ENCODE measurements around the gene GRPR.
"Not testable (repeated sequence)": the region's sequence is repeated elsewhere in the genome, so short reads cannot be mapped to it uniquely, and the experiment has no call there.

GRPR gene

GRCh38 chrX:16142246-16142558, 18.8 kb downstream of the GRPR start:
- Histone ChIP-seq H3K27me3 (ENCODE audit: control insufficient read depth, insufficient read depth, low read length) (no peaks in the 10 kb centered on the region), H3K9ac (no peak overlapping the region), H3K79me2 (no peaks in the 10 kb centered on the region), H3K36me3 (ENCODE audit: control insufficient read depth, insufficient read depth, low read length) (no peaks in the 10 kb centered on the region), H3K9me3 (ENCODE audit: control insufficient read depth, low read length) (no peaks in the 10 kb centered on the region), H3K4me1 (no peaks in the 10 kb centered on the region), H3K4me3 (ENCODE audit: low read depth, low read length) (no peak overlapping the region), H3K27ac (no peak overlapping the region), H2AFZ (no peak overlapping the region), H3K4me2 (ENCODE audit: low read length) (no peak overlapping the region)
- TF ChIP-seq CTCF (IDR thresholded peaks at IDR 0.05), result no peak

GRCh38 chrX:16143968-16144367, 20.6 kb downstream of the GRPR start:
- Histone ChIP-seq H3K4me1 (no peaks in the 10 kb centered on the region), H3K27me3 (ENCODE audit: control insufficient read depth, insufficient read depth, low read length) (no peaks in the 10 kb centered on the region), H3K36me3 (ENCODE audit: control insufficient read depth, insufficient read depth, low read length) (no peaks in the 10 kb centered on the region), H3K4me2 (ENCODE audit: low read length) (no peak overlapping the region), H3K79me2 (no peaks in the 10 kb centered on the region), H2AFZ (no peak overlapping the region), H3K9me3 (ENCODE audit: control insufficient read depth, low read length) (no peaks in the 10 kb centered on the region), H3K4me3 (ENCODE audit: low read depth, low read length) (no peak overlapping the region), H3K9ac (no peak overlapping the region), H3K27ac (no peak overlapping the region)
- TF ChIP-seq CTCF (IDR thresholded peaks at IDR 0.05), result no peak

GRCh38 chrX:16144420-16144819, 21.1 kb downstream of the GRPR start:
- no peak overlapping the region for H3K4me3 ChIP-seq (ENCODE audit: low read depth, low read length)
- no peak overlapping the region for H3K4me2 ChIP-seq (ENCODE audit: low read length)
- H3K27ac ChIP-seq, result no peak overlapping the region
- no peak overlapping the region for H3K9ac ChIP-seq
- H3K27me3 ChIP-seq (ENCODE audit: control insufficient read depth, insufficient read depth, low read length), result no peaks in the 10 kb centered on the region
- no peaks in the 10 kb centered on the region for H3K36me3 ChIP-seq (ENCODE audit: control insufficient read depth, insufficient read depth, low read length)
- H3K9me3 ChIP-seq (ENCODE audit: control insufficient read depth, low read length), result no peaks in the 10 kb centered on the region
- no peaks in the 10 kb centered on the region for H3K4me1 ChIP-seq
- H2AFZ ChIP-seq, result no peak overlapping the region
- no peaks in the 10 kb centered on the region for H3K79me2 ChIP-seq
- TF ChIP-seq CTCF (IDR thresholded peaks at IDR 0.05), result no peak

GRCh38 chrX:16145093-16145492, 21.7 kb downstream of the GRPR start:
- H3K4me2 ChIP-seq (ENCODE audit: low read length); H2AFZ ChIP-seq; H3K4me1 ChIP-seq; H3K27me3 ChIP-seq (ENCODE audit: control insufficient read depth, insufficient read depth, low read length); H3K9me3 ChIP-seq (ENCODE audit: control insufficient read depth, low read length); H3K36me3 ChIP-seq (ENCODE audit: control insufficient read depth, insufficient read depth, low read length); H3K9ac ChIP-seq; H3K27ac ChIP-seq; H3K79me2 ChIP-seq; H3K4me3 ChIP-seq (ENCODE audit: low read depth, low read length): not testable (repeated sequence)

GRCh38 chrX:16145656-16146055, 22.3 kb downstream of the GRPR start:
- H2AFZ ChIP-seq, result no peak overlapping the region
- no peak overlapping the region for H3K9ac ChIP-seq
- no peaks in the 10 kb centered on the region for H3K9me3 ChIP-seq (ENCODE audit: control insufficient read depth, low read length)
- H3K79me2 ChIP-seq, result no peaks in the 10 kb centered on the region
- H3K36me3 ChIP-seq (ENCODE audit: control insufficient read depth, insufficient read depth, low read length), result no peaks in the 10 kb centered on the region
- H3K27me3 ChIP-seq (ENCODE audit: control insufficient read depth, insufficient read depth, low read length), result no peaks in the 10 kb centered on the region
- no peak overlapping the region for H3K4me3 ChIP-seq (ENCODE audit: low read depth, low read length)
- no peak for TF ChIP-seq CTCF (IDR thresholded peaks at IDR 0.05)
- H3K4me1 ChIP-seq, result no peaks in the 10 kb centered on the region
- H3K4me2 ChIP-seq (ENCODE audit: low read length), result no peak overlapping the region
- H3K27ac ChIP-seq, result no peak overlapping the region

All from parathyroid adenoma (tissue), 2 donors.